HG03064 (cell line): ENCODE data around the gene SORBS1.

Experiments
- ATAC-seq: cut with Tn5 transposase; IDR thresholded peaks from one replicate; pipeline ENCODE4 v1.9.1; 2021; ENCODE audit warnings: low read depth; ENCODE audit not compliant: unreplicated experiment

The SORBS1 gene

DNA sequence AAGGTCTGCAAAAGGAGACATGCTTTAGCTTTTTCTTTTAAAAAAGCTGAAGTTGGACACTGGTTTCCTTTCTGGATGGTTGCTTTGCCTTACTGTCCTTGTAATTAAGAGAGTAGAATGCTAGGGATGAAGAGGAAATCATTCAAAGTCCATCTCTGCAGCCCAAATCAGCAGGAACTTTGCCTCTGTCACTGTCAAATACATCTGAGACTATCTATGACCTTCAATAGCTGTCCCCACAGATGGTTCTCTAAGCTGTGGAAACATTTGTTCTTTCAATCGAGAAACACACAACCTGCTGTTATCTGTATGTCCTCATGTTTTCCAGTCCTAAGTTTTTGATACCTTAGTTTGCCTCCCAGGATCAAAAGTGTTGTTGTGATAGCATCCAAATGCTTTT is 117.5 kb downstream of the SORBS1 start:
- no peak for ATAC-seq

DNA sequence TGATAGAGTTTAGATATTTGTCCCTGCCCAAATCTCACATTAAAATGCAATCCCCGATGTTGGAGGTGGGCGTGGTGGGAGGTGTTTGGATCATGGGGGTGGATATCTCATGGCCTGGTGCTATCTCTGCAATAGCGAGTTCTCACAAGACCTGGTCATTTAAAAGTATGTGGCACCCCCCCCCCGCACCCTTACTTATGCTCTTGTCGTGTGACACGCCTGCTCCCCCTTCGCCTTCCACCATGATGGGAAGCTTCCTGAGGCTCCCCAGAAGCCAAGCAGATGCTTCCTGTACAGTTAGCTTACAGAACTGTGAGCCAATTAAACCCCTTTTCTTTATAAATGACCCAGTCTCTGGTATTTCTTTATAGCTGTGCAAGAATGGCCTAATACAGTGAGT is 118.8 kb downstream of the SORBS1 start:
- ATAC-seq: no peak

DNA sequence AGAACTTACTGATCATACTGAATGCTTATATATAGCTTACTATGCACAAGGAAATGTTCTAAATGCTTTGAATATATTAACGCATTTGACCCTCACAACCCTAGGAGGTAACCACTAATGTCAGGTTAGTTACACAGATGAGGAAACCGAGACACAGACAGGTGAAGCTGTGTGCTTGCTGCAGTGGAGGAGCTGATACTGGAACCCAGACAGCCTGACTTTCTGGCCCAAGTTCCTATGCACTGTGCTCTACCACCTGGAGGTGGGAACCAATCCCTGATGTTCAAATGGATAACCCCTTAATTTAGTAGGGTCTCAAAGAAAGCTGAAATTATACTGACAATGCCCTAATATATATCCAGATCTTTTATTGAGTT is 119.6 kb downstream of the SORBS1 start:
- ATAC-seq: no peak

DNA sequence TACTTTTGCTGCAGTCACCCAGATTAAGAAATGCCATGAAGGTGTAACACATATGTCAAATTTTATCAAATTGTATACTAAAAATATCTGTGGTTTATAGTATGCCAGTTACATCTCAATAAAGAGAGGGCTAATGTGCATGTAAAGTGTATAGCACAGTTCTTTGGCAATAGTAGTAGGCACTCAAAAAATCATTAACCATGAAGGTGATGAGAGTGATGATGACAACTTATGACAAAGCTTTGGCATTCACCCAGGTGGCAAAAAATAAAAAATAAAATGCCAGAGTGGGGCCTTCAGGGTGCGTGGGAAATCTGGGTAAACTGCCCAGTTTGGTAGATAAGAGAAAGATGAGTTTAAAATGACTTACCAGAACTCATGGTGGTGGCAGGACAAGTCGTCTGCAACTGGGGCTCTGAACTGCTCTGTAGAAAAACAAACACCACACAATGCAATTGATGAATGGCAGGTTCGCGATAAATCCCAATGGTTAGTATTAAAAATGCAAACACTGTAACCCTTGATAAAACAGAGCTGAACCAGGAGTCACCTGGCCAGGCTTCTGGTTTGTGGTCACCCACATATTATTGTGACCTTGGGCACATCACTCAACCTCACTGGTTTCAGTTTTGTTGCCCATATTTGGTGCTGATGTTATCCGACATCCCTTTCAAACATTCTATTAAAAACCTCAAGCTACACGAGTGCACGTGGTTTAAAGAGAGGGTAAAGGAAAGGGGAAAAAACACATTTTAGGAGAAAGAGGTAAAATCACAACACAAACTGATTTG is 120.2 kb downstream of the SORBS1 start:
- peak; percentile 64 for ATAC-seq

DNA sequence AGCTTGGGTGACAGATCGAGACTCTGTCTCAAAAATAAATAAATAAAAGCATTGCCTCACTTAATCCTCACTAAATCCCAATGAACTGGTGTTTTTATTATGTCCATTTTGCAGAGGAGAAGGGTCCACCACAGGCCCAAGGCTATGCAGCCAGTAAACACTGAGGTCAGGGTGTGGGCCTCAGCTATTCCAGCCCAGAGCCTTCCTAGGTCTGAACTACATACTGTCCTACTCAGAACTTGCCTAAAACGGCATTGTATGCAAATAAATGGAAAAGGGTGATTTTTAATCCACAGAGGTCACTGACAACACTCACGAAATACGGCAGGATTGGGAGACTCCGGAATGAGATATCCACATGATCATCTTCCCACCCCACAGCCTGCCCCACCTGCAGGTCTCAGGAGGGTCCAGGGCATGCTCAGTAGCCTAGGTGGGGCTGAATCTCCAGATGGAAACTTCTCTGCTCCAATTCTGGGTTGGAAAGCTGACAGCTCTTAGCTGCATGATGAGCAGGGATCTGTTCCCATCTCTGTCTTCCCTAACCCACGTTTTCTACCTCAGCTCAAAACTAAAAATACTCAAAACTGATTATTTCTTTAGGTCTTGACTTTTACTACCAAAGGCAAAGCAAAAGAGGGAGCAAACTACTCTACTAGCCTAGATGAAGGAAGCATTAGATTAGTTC is 121.0 kb downstream of the SORBS1 start:
- no peak for ATAC-seq

DNA sequence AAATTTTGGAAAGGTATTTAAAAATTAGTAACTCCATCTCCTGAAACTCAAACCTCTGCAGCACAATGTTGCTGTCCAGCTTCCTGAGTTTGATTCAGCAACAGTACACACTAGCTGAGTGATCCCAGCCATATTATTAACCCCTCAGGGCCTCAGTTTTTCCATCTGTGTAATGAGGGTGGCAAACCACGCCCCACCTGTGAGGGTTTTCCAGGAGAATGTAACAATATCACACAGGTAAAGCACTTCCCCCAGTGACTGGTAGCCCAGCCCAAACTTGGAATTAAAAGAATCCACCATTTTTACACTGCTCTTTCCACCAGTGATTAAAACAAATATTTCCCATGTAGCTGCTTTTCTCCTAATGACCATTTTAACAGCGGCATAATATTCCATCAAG is 122.4 kb downstream of the SORBS1 start:
- no peak for ATAC-seq

DNA sequence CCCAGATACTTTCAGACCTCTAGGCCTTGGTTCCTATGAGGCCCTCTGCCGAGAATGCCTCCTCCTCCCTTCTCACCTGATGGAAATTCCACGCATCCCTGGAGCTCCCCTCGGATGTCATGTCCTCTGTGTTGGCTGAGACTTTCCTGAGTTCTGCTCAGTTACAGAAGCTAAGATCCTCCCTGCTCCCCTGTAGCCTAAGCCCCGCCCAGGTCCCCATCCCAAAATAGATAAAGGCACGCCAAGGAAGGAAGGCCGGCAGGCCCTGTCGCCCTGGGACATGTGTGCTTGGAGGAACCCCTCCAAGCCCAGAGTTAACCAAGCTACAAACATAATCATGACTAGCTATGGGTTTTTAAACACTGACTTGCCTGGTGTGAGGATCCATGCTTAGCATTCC is 123.5 kb downstream of the SORBS1 start:
- no peak for ATAC-seq

DNA sequence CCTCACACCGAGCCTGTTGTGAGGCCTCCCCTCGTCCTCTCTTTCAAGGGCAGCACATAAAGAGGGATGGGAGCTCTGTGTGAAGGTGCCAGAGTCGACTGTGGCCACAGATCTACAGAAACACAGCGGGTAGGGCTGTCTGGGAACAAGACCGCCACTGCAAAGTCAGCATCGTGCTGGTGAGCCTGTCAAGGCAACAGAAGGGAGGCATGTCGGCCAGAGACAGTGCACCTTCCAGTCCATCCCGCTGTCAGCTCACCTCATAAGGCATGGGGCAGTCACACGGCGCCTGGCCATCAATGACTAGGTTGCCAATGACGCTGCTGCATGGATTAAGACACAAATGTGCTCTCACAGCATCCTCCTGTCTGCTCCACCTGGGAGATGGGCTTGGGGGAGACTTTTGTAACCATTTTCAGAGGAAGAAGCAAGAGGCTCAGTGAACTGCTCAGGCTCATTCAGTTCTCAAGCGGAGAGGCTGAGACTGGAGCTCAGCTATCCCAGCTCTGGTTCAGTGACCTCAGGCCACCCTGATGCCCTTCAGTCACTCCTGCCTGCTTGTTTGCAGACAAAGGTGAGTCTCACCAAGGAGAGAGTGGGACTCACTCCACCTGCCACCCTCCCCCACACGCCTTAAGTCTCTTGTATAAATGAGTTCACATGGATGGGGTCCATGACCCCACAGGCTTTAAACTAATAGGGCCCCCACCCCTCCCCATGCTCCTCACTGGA is 125.5 kb downstream of the SORBS1 start:
- ATAC-seq: no peak

DNA sequence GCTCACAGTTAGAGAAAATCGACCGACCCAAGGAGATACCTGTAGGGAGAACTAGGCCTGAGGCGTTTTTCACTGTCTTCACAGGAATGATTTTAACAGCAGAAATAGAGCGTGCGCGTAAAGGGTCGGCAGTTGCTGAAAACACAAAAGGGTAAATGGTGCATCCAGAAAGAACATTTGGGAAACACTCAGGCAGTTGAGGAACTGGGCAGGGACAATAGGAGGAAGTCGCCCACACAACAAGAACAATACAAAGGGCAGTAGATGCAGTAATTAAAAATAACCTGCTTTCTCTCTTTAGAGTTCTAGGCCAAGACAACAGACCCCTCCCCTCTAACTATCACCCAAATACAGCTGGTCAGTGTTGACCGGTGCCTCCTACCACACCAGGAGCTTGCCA is 126.6 kb downstream of the SORBS1 start:
- ATAC-seq: no peak

DNA sequence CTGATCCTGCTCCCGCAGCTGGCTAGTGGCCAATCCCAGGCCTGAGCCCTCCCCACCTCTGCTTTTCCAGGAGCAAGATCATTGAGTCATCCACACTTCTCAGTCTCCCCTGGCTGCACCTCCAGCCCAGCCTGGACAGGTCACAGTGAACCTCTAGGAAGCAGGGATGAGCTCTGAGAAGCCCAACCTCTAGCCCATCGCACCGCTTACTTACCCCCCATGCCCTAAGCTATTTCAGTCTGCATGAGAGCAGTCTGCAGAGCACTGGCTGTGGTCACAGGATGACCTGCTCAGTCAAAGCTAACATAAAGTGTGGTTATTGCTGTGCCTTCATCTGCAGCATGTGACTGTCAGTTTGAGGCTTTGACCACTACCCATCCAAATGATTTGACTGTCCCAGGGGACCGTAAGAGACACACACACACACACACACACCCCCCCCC is 129.2 kb downstream of the SORBS1 start:
- ATAC-seq: no peak

DNA sequence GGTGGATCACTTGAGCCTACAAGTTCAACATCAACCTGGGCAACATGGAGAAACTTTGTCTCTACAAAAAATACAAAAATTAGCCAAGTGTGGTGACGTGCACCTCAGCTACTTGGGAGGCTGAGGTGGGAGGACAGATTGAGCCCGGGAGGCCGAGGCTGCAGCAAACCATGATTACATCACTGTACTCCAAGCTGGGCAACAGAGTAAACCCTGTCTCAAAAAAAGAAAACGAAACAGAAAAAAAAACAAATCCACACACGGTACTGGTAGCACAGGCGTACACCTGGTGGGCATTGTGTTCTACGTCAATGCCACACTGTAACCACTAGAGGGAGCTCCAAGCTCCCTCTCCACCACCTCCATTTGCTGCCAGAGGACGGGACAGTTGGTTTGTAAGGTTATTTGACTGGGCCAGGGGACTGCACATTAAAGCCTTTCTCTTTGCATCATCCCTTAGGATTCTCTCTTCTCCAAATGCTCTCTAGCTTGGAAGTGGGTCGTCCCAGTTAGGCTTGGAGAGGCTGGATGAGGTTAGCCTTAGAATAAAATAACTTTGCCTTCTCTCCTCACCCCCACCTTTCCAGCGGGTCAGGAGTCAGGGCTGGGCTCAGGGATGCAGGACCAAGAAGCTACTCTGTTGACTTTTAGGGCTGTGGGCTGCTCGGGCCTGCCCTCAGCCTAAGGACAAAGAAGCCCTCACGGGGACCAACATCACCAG is 130.8 kb downstream of the SORBS1 start:
- peak; percentile 87 for ATAC-seq

DNA sequence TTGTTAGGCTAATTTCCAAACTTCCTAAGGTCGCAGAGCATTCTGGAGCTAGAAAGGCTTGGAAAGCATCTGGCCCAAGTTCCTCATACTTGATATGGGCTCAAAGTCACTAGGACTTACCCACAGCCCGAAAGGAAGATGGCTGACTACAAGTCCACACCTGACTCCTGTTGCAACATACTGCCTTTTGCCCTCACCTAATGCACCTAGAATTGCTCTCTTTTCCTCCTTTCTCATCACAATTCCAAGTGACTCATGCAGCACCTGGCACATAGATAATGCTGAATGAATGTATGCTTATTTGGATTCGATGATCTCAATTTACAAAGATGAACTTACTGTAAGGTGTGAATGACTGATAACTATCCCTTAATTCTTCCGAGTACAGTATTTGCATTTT is 131.5 kb downstream of the SORBS1 start:
- no peak for ATAC-seq

DNA sequence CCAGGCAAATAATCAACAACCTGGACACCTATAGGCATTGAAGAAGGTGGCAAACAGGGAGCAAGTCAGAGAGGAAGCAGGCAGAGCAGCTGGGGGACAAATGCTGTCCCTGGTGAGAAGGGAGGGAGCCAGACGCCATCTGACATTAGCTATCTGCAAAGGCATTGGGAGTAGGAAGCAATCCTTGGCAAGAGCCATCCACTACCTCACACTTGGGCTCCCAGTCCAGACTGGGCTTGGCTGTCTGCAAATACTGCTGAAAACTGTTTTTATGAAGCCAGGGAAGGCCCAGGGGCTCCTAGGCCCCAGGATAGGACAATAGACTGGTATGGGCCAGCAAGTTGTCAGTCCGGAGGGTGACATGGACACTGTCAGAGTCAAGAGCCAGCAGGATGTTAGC is 132.5 kb downstream of the SORBS1 start:
- no peak for ATAC-seq

DNA sequence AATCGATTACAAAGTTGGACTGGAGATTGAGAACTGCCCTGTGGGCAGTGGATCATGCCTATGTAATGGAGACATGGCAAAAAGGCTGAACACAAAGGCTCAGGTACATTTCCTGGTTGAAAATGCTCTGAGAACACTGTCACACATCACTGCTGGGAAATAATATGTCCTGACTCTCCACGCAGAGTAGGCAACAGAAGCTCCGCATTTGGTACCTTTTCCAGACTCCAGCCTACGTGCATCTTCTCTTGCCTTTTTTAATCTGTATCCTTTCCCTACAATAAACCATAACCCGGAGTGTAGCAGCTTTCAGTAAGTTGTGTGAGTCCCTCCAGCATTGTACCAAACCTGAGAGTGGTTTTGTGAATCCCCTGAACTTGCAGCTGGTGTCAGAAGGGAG is 134.7 kb downstream of the SORBS1 start:
- no peak for ATAC-seq

DNA sequence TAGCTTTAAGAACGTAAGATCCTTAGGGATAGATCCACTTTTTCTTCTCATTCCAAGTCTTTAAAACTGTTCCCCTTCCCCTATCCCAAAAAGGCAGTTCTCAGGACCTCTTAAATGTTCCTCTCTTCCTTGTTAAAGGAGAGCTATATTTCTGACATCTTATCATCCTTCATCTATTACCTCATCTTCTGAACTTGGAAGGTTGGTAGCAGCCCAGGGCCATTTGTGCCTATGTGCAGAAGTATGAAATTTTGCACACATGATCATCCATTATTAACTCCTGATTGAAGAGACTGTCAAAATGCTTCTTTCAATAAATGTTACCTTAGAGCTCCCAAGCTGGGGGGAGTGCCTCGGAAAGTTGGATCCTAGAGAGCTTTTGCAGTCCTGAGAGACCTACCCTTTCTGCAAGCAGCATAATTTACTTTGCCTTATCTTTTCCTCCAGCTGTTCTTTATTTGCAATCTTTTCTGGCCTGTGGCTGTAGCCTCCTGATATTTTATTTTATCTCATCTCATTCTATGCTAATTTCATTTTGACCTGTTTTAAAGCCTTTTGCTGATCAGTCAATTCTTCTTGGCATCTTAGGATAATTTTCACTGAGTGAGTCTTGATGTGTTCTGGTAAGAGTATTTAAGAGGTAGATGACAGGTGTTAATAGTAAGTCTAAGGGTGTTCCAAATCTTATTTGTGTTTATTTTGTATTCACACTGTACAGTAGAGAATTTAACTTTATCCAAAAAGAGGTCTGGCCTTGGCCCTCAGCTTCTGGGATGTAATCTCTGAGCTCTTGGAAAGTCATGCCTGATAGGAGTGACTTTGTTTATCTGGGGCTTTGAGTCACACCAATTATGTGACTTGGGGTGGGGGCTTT is 135.3 kb downstream of the SORBS1 start:
- ATAC-seq: no peak

DNA sequence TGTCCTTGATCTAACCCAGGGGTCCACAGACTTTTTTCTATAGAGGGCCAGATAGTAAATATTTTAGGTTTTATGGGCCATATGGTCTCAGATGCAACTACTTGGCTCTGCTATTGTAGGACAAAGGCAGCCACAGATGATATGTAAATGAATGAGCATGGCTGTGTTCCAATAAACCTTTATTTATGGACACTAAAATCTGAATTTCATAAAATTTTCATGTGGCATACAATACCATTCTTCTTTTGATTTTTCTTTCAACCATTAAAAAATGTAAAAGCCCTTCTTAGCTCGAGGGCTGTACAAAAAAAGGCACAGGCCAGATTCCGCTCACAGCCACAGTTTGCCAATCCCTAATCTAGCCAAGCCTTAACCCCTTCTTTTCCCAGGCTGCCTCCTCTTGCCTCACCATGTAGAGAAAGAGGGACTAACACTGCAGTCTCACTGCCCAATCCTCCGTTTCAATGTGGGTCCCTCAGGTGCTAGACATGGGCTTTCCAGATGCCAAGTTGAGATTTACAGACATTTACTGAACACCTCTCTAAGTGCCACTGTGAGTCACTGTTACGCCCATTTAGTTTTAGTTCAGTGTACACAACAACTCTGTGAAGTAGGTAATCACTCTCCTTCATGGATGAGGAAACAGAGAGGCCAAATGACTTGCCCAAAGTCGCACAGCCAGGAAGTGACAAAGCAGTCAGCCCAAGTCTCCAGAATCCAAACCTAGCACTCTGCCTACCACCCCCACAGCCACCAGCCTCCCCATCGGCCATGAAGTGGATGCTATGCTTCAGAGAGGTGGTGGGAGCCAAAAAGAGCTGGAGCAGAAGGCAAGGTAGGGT is 137.8 kb downstream of the SORBS1 start:
- no peak for ATAC-seq

DNA sequence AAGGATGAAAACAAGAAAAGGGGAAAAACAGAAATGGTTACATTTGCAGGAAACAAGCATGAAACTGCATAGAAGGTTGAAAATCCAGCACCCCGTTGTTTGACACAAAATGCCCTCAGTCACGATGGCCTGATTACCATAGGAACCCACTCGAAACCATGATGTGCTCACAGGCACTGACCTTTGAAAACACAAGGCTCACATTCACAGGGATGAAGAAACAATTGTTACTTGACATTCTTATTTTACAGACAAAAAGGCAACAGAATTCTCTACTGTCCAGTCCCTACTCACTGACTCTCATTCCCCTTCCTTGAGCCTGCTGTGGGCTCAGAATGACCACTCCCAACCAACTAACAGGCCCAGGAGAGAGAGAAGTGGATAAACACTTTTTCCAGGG is 138.9 kb downstream of the SORBS1 start:
- no peak for ATAC-seq

DNA sequence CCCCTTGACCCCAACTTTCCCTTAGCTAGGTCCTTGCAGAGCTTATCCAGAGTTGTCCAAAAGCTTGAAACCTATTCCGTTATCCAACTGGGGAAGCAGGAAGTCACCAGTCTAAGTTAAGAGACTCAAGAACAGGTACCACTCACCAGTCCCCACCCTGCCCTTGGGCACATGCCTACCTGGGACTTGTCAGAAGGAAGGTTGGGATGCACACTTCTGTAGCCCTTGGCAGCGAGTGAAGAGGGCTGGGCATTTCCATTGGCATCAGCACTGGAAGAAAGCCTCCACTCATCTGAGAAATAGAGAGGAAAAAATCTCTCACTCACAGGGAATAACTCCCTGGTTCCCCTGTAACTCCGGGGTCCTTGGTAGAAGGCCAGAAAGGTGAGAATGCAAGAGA is 139.4 kb downstream of the SORBS1 start:
- no peak for ATAC-seq

DNA sequence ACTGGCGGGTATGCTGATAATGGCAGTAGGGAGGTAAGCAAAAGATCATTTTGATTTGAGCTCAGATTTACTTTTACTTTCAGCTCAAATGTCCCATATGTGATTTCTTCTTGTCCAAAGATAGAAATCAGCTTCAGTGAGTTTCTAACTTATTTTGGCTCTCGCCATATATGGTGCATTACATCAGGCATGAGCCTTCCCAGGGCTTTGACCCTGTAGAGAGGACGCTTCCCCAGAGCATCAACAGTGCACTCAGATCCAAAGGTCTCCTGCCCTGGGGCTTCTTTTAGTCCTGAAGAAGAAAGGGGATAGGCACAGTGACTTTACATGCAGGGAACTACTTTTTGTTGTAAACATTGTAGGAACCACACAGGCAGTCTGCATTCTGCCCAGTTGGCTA is 141.8 kb downstream of the SORBS1 start:
- no peak for ATAC-seq
